ENCODE results near the gene DUS4L. TPM values are rescaled to one million over a fixed set of nuclear protein-coding genes. Genes with fewer than 3 reads are reported as not detected.

Gene DUS4L
- total and polyA plus RNA-seq, 2 donors (not counting 3 experiments of a cell fraction or from before 2014, with no cell fraction given): 2.5 to 9.6 TPM

- no peak overlapping the region for H3K4me3 ChIP-seq (replicated peaks in 1 of 3; ENCODE audit: insufficient read depth in 1 of 3, low read depth in 1 of 3, low read length in 3 of 3)
- H3K79me2 ChIP-seq (ENCODE audit: control insufficient read depth, insufficient read depth, low read length): no peaks in the 10 kb centered on the region
- no peak for DNase-seq (ENCODE audit: low read depth, low spot score)
- no peaks in the 10 kb centered on the region for H3K27me3 ChIP-seq (ENCODE audit: control insufficient read depth in 2 of 2, insufficient read depth in 2 of 2, low read length in 2 of 2)
- H4K20me1 ChIP-seq (replicated peaks; ENCODE audit: control insufficient read depth, extremely low read depth, insufficient read depth, low read length): no peaks in the 10 kb centered on the region
- TF ChIP-seq GATA2 (IDR thresholded peaks at IDR 0.05; ENCODE audit: insufficient read depth, insufficient read length, low read depth, low read length): no peak
- no peak for TF ChIP-seq POLR2AphosphoS5 (IDR thresholded peaks at IDR 0.05; ENCODE audit: insufficient read depth, low read depth, low read length)
- no peak for TF ChIP-seq POLR2A (IDR thresholded peaks at IDR 0.05; ENCODE audit: low read depth, low read length)
- no peak for TF ChIP-seq CTCF (IDR thresholded peaks at IDR 0.05; ENCODE audit: extremely low read depth in 1 of 2, insufficient read depth in 1 of 2, low read depth in 1 of 2, low read length in 2 of 2)
- no peak for TF ChIP-seq JUN (IDR thresholded peaks at IDR 0.05; ENCODE audit: borderline replicate concordance, insufficient read depth, insufficient read length, low read depth)
- H2AFZ ChIP-seq (ENCODE audit: low read depth, low read length): no peak overlapping the region
- CTCF ChIA-PET: no interaction called here
- no peaks in the 10 kb centered on the region for H3K9me3 ChIP-seq (replicated peaks; ENCODE audit: control insufficient read depth, insufficient read depth, low read length)
- peaks cover 21 to 40% of the 10 kb centered on the region in 2 experiments for H3K36me3 ChIP-seq (ENCODE audit: control insufficient read depth in 2 of 2, extremely low read depth in 1 of 2, insufficient read depth in 2 of 2, low read length in 2 of 2)
- H3K4me2 ChIP-seq (ENCODE audit: insufficient read depth, low read length): no peak overlapping the region
- H3K27ac ChIP-seq (ENCODE audit: insufficient read depth, low read depth, low read length): no peak overlapping the region
- H3K4me1 ChIP-seq (ENCODE audit: control insufficient read depth, extremely low read depth, insufficient read depth, low read length): no peaks in the 10 kb centered on the region
- POLR2A ChIA-PET: interaction anchor here (1.1 kb wide), 1 partner anchor 45 kb away, joined by 3 read pairs; no protein-coding TSS in a partner anchor
- intact Hi-C loops (cut with micrococcal nuclease): no loop called here
- no TSS peak for BruUV-seq (replicated peaks)
- H3K9me1 ChIP-seq (replicated peaks; ENCODE audit: control insufficient read depth, extremely low read depth, insufficient read depth, low read length): no peaks in the 10 kb centered on the region
- no peak overlapping the region for H3K9ac ChIP-seq (replicated peaks; ENCODE audit: extremely low read depth, insufficient read depth, low read length)
- dilution Hi-C loops (cut with MboI; ENCODE audit: extremely low pct_ligation_motif_present, low sequenced_read_pairs): no loop called here
- FAIRE-seq: peak; percentile 26
Observed at GRCh38 chr7:107615910-107616680, 52.3 kb downstream of the DUS4L start.

Measured in endothelial cell of umbilical vein (primary cell).